Epidermal melanocyte (primary cell): ENCODE data around the gene NCBP2.

Source experiments
- DNase-seq: peaks from one replicate; pipeline ENCODE4 v3.0.0; 2011; ENCODE audit warnings: low spot score; ENCODE audit not compliant: insufficient read length

Gene NCBP2

GRCh38 chr3:196942226-196942914 is at the start of gene NCBP2:
TSS of gene NCBP2 (minus strand) at chr3:196942528. CDS start at chr3:196942503, 25 bp downstream.
- peak; percentile 88 for DNase-seq

DNA sequence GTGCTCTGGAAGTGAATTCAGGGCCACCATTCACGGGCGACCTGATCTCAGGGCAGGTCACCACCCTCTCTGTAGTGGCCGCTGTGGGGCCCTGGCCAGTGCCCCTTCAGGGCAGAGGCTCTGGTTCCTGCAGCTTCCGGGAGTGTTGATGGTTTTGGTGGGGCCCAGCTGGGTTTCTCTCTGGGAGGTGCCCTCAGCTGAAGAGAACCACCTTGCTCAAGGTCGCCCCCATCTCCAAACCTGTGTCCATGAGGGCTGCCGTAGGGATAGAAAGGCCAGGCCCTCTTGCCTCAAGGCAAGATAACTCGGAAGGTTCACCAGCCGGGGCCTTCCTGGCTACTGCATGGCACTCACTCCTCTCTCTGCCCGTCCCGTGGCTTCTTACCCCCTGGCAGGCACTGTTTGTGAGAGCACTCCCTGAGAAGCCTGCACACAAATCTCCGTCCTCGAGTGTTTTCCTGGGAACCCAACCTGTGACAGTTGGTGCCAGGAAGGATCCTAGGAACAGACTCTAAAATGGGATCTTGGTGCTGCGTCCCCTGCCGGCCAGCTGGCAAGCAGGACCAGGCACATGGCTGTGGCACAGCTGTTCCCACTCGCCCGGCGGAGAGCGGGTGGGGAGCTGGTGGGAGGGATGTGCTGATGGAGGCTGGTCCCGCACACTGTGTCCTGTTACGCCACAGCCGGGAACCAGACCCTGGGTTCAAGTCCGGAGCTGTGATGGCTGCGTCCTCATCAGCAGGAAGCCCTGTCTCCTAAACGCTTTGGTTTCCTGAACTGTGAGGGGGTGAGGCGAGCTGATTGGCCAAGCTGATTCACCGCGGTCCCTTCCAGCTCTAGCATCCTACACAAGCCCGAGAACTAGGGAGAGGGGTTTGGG is 49.5 kb upstream of the NCBP2 start:
- DNase-seq, result no peak

DNA sequence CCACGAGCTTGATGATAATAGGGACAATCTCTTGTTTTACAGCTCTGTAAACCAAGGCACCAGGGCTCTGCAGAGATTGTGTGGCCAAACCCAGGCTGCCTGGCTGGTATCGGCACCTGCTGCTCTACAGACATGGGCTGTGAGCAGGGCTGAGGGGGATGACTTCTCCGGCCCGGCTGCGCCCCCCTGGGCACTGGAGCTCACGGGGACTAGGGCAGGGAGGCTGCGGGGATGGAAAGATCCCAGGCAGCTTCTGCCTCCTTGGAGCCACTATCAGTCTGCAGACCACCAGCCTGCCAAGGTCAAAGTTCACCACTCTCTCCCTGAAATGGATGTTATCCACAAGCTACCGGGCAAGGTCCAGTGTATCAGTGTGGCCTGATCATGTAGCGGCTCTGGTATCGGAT is 48.3 kb upstream of the NCBP2 start:
- DNase-seq, result no peak

GRCh38 chr3:196989721-196990262 is 47.5 kb upstream of the NCBP2 start:
- DNase-seq, result no peak

DNA sequence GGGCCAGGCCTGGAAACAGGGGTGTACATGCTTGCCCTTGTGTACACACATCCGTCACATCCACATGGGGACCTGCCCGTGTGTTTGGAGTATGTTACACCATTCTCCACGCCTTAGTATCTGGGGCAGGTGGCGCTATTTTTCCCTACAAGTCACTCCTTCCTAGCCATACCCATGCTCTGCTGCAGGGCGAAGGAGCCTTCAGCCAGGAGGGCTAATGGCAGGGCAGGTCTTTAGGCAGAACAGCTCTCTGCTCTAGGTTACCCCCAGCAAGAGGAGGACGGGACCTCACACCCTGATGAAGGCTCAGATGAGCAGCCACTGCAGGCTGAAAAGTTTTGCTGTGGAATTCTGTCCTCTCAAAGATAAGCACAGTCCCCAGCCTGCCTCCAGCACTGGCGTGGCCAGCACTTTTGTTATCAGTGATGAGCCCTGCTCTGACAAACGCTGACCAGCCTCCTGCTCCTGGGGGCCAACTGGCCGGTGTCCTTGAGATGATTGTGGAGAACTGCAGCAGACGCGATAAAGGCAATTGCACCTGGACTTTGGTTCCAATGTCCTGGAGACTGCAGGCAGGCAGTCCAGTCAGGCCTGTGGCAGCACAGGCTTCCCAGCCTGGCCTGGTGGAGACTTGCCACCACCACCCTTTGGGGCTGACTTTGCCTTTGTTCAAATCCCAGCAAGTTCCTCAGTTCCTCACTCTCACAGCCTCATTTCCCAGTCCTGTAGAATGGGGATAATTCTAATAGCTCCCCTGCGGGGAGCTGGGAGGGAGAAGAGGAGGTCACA is 46.1 kb upstream of the NCBP2 start:
- no peak for DNase-seq

DNA sequence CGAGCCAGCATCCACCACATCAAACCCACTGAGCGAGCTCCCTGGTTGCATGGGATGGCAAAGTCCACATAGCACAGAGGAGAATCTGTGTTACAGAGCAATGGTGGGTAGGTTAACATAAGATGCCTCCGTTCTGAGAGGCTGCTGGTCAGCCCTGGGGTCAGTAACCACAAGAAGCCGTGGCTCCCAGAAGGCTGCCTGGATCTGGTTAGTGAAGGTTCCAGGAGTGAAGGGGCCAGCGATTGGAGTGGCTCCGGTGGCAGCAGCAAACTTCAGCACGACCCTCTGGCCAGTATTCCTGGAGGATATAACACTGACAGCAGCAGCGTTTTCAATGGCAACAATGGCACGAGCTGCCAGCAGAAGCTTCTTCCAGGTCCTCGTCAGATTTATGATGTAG is 44.7 kb upstream of the NCBP2 start:
- DNase-seq, result no peak

DNA sequence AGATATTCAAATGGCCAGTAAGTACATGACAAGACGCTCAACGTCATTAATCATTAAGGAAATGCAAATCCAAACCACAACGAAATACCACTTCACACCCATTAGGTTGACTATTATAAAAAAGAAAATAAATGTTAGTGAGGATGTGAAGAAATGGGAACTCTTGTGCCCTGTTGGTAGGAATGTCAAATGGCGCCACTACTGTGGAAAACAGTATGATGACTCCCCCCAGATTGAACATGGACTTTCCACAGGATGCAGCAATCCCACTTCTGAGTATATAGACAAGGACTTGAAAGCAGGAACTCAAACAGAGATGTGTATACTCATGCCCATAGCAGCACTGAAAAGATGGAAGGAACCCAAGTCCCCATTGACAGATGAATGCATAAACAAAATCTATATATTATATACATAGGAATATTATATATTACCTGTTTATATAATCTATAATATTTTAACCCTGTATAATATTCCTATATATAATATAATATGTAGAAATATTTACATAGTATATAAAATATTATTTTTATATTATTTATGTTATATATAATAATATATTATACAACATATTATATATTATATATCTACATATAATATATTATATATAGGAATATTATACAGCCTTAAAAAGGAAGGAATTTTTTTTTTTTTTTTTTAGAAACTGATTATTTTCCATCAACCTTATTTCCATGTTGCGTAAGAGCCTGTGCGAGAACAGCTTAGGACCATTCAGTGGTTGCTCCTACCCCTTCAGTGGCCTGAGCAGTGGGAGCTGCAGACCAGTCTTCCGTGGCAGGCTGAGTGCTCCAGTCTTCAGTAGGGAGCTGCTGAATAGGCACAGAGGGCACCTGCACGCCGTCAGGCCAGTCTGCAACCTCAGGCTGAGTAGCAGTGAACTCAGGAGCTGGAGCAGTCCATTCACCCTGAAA is 43.9 kb upstream of the NCBP2 start:
- no peak for DNase-seq

GRCh38 chr3:196985298-196985697 is 43.0 kb upstream of the NCBP2 start:
- DNase-seq, result no peak

- no peak for DNase-seq
These were observed 40.9 kb upstream of the NCBP2 start for GRCh38 chr3:196983186-196983585.

- DNase-seq, result no peak
These were observed 39.3 kb upstream of the NCBP2 start for GRCh38 chr3:196981657-196982056.

GRCh38 chr3:196979545-196979944 is 37.2 kb upstream of the NCBP2 start:
- DNase-seq, result no peak

DNA sequence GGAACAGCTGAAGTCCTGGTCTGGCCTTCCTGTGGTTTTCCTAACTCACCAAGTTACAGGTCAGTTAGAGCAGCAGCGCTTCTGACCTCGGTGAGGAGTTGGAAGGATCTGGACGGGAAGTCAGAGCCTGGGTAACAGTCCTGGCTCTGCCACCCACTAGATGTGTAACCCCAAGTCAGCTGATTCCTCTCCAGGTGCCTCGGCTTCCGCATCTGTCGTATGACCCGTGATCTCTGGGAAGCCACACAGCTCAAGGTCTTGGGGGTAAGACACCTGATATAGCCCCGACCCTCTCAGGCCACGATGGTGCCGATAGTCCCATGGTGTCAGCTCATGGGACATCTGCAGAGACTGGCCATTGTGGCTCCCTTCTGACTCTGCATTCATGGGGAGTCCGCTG is 34.6 kb upstream of the NCBP2 start:
- no peak for DNase-seq

DNA sequence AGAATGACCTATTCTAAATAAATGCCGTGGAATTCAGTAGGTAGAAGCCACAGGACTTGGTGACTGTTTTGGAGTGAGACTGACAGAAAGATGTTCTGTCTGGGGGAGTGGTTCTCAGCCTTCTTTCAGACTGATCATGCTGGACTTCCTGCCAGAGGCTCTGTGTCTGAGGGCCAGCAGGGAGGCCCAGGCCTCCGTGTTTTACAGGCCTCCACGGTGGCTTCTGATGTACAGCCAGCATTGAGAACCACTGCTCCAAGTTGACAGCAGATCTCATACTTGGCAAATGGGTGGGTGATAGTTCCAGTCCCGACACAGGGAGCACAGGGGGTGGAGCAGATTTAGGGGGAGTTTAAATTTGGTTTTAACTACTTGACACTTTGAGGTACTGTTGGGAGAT is 33.0 kb upstream of the NCBP2 start:
- DNase-seq, result no peak

GRCh38 chr3:196974661-196975060 is 32.3 kb upstream of the NCBP2 start:
- no peak for DNase-seq

GRCh38 chr3:196971094-196971698 is 28.9 kb upstream of the NCBP2 start:
- DNase-seq, result no peak

GRCh38 chr3:196970547-196971093 is 28.3 kb upstream of the NCBP2 start:
- DNase-seq, result no peak

DNA sequence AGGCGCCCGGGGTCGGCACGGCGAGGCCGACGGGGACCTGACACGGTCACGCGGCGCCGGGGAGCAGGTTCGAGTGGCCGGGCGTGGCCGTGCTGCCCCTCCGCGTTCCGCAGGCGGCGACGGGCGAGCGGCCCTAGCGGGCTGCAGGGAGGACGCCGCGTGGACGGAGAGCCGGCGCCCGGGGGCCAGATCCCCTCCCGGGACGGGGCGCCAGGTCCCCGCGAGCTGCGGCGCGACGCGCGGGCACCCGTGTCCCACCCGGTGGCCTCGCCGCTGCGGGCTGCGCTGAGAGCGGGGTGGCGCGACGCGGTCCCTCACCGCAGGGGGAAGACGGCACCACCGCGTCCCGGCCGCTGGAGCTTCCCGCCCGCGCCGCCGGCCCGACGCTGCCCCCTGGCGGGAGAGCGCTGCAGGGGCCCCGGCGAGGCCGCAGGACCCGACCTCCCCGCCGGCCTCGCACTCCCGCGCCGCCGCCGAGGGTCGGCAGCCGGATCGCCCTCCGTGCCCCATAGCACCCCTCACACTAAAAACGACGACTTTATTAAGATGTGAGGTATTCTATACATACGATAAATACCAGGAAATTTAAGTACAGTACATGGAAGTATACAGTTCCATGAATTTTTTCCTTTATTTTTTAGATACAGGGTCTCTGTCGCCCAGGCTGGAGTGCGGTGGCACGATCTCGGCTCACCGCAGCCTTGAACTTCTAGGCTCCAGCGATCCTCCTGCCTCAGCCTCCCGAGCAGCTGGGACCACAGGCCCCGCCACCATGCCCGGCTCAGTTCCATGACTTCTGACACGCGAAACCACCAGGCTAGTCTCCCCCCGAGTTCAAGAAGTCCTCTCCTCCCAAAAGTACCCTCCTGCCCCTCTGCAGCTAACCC is 27.6 kb upstream of the NCBP2 start:
- DNase-seq, result peak; percentile 66

GRCh38 chr3:196969134-196969659 is 26.9 kb upstream of the NCBP2 start:
- DNase-seq, result no peak
